H1 (cell line): ENCODE data around the gene ERCC6. TPM values are rescaled to one million over a fixed set of nuclear protein-coding genes. Genes with fewer than 3 reads are reported as not detected.

ENCODE experiments used
- CTCF ChIA-PET: fragments of 300-600 bp; sonication (Branson Sonifier 250); formaldehyde crosslinking; loops from one replicate; lab custom pipeline; 2021; ENCODE audit not compliant: partially characterized antibody; lab: Charles Lee
- POLR2A ChIA-PET: fragments of 300-600 bp; sonication (Branson Sonifier 250); formaldehyde crosslinking; loops from one replicate; lab custom pipeline; 2021; ENCODE audit warnings: inconsistent platforms; ENCODE audit not compliant: partially characterized antibody; lab: Charles Lee
- DNase-seq, 2 experiments: peaks; one replicate each; pipeline versions ENCODE4 v3.0.0 to v3.0.0-alpha.2; 2010 to 2022; ENCODE audit warnings: low spot score in 2 of 2, low read depth in 1 of 2, mixed read lengths in 1 of 2
- FAIRE-seq: peaks from 2 replicates; lab custom pipeline; 2011; peaks lifted over from hg19 to GRCh38; lab: Jason Lieb, UNC
- H2AFZ ChIP-seq: 2 replicates; pipeline ENCODE4 v1.8.1; 2012; ENCODE audit warnings: low read length, inconsistent platforms
- H2AK5ac ChIP-seq: 2 replicates; pipeline ENCODE4 v1.6.1; 2013; ENCODE audit warnings: low read depth, low read length
- H2BK120ac ChIP-seq: replicated peaks from 2 replicates; pipeline ENCODE3; 2013; ENCODE audit warnings: low read depth, low read length, inconsistent platforms
- H2BK12ac ChIP-seq: 2 replicates; pipeline ENCODE4 v1.6.1; 2013; ENCODE audit warnings: low read depth, low read length
- H2BK15ac ChIP-seq: 2 replicates; pipeline ENCODE4 v1.6.1; 2013; ENCODE audit warnings: low read length
- H2BK20ac ChIP-seq: 2 replicates; pipeline ENCODE4 v1.6.1; 2013; ENCODE audit warnings: low read length
- H2BK5ac ChIP-seq: 2 replicates; pipeline ENCODE4 v1.6.1; 2013; ENCODE audit warnings: low read depth, low read length
- H3K14ac ChIP-seq: 2 replicates; pipeline ENCODE4 v1.6.1; 2013; ENCODE audit warnings: inconsistent platforms; ENCODE audit not compliant: insufficient read length
- H3K18ac ChIP-seq: 2 replicates; pipeline ENCODE4 v1.6.1; 2013; ENCODE audit warnings: low read length; ENCODE audit errors: extremely low read depth
- H3K23ac ChIP-seq: 2 replicates; pipeline ENCODE4 v1.6.1; 2013; ENCODE audit warnings: inconsistent platforms; ENCODE audit not compliant: insufficient read length
- H3K23me2 ChIP-seq: 2 replicates; pipeline ENCODE4 v1.6.1; 2013; ENCODE audit warnings: low read depth, low read length
- H3K27ac ChIP-seq: 2 replicates; pipeline ENCODE4 v1.6.1; 2011; ENCODE audit warnings: low read depth, low read length, inconsistent platforms
- H3K27me3 ChIP-seq, 4 experiments: replicated peaks in 1 of 4; 1 replicate in 1 of 4; 2 replicates in 3 of 4; pipeline versions ENCODE4 v1.6.1 to v1.8.1; 2011 to 2013; ENCODE audit warnings: low read length in 3 of 4, mild to moderate bottlenecking in 3 of 4, inconsistent platforms in 2 of 4, mixed read lengths in 2 of 4, moderate library complexity in 1 of 4; ENCODE audit not compliant: control insufficient read depth in 3 of 4, insufficient read depth in 3 of 4; ENCODE audit errors: extremely low read depth in 1 of 4
- H3K36me3 ChIP-seq, 4 experiments: 2 replicates each; pipeline versions ENCODE4 v1.6.1 to v1.8.1; 2011 to 2013; ENCODE audit warnings: mild to moderate bottlenecking in 4 of 4, low read length in 3 of 4, moderate library complexity in 2 of 4, control low read depth in 1 of 4, inconsistent platforms in 1 of 4; ENCODE audit not compliant: insufficient read depth in 4 of 4, control insufficient read depth in 2 of 4
- H3K4ac ChIP-seq: replicated peaks from 2 replicates; pipeline ENCODE3; 2013; ENCODE audit warnings: low read length, low read depth, mixed read lengths, inconsistent platforms; ENCODE audit not compliant: insufficient read length
- H3K4me1 ChIP-seq, 4 experiments: replicated peaks in 1 of 4; 1 replicate in 1 of 4; 2 replicates in 3 of 4; pipeline versions ENCODE4 v1.6.1 to v1.8.1; 2011 to 2013; ENCODE audit warnings: low read length in 3 of 4, inconsistent platforms in 2 of 4, mixed read lengths in 1 of 4; ENCODE audit not compliant: insufficient read depth in 4 of 4, control insufficient read depth in 3 of 4
- H3K4me2 ChIP-seq, 2 experiments: 2 replicates each; pipeline versions ENCODE4 v1.6.1 to v1.8.1; 2011 to 2013; ENCODE audit warnings: low read depth in 2 of 2, low read length in 2 of 2, control low read depth in 1 of 2, inconsistent platforms in 1 of 2, mild to moderate bottlenecking in 1 of 2; ENCODE audit not compliant: insufficient read depth in 1 of 2
- H3K4me3 ChIP-seq, 4 experiments: fragments of 200-600, 300-600 bp in 1 of 4; sonication (generic), shearing (Covaris generic), sonication (Bioruptor Twin) in 1 of 4; 2 replicates each; pipeline versions ENCODE4 v1.5.1 to v1.8.1; 2011 to 2016; ENCODE audit warnings: low read length in 4 of 4, low read depth in 3 of 4, control low read depth in 2 of 4, inconsistent platforms in 2 of 4, mild to moderate bottlenecking in 2 of 4, mixed read lengths in 1 of 4, moderate library complexity in 1 of 4; ENCODE audit not compliant: insufficient read depth in 2 of 4; ENCODE audit errors: extremely low read depth in 1 of 4
- H3K56ac ChIP-seq: replicated peaks from 2 replicates; pipeline ENCODE3; 2013; ENCODE audit warnings: low read depth, mild to moderate bottlenecking, mixed read lengths, low read length, inconsistent platforms; ENCODE audit not compliant: insufficient read length
- H3K79me1 ChIP-seq: 2 replicates; pipeline ENCODE4 v1.6.1; 2013; ENCODE audit warnings: low read depth, low read length, control low read depth
- H3K79me2 ChIP-seq, 2 experiments: 2 replicates each; pipeline versions ENCODE4 v1.6.1 to v1.8.1; 2012 to 2013; ENCODE audit warnings: low read length in 2 of 2, mild to moderate bottlenecking in 2 of 2, inconsistent platforms in 1 of 2; ENCODE audit not compliant: insufficient read depth in 2 of 2, control insufficient read depth in 1 of 2
- H3K9ac ChIP-seq, 4 experiments: replicated peaks in 1 of 4; 1 replicate in 1 of 4; 2 replicates in 3 of 4; pipeline versions ENCODE4 v1.6.1 to v1.8.1; 2011 to 2013; ENCODE audit warnings: low read depth in 3 of 4, low read length in 3 of 4, control low read depth in 2 of 4, mild to moderate bottlenecking in 2 of 4, moderate library complexity in 2 of 4, inconsistent platforms in 1 of 4; ENCODE audit errors: extremely low read depth in 1 of 4
- H3K9me3 ChIP-seq, 2 experiments: 2 replicates each; pipeline versions ENCODE4 v1.6.1 to v1.8.1; 2012 to 2013; ENCODE audit warnings: mild to moderate bottlenecking in 2 of 2, moderate library complexity in 2 of 2, control low read depth in 1 of 2, inconsistent platforms in 1 of 2, low read depth in 1 of 2, low read length in 1 of 2, mixed read lengths in 1 of 2; ENCODE audit not compliant: insufficient read depth in 2 of 2
- H4K20me1 ChIP-seq, 2 experiments: replicated peaks in 1 of 2; 2 replicates each; pipeline versions ENCODE3 to v1.8.1; 2011 to 2013; ENCODE audit warnings: inconsistent platforms in 2 of 2, low read length in 2 of 2, mild to moderate bottlenecking in 1 of 2; ENCODE audit not compliant: insufficient read depth in 2 of 2, control insufficient read depth in 1 of 2
- H4K5ac ChIP-seq: 2 replicates; pipeline ENCODE4 v1.6.1; 2013; ENCODE audit warnings: low read length, low read depth, mixed read lengths, inconsistent platforms; ENCODE audit not compliant: insufficient read length
- H4K8ac ChIP-seq: 2 replicates; pipeline ENCODE4 v1.8.0; 2013; ENCODE audit warnings: mild to moderate bottlenecking, moderate library complexity, low read length, inconsistent platforms; ENCODE audit not compliant: insufficient read depth; ENCODE audit errors: extremely low read depth
- H4K91ac ChIP-seq: replicated peaks from 2 replicates; pipeline ENCODE3; 2013; ENCODE audit warnings: low read length, mixed read lengths, inconsistent platforms; ENCODE audit not compliant: insufficient read length
- ASH2L ChIP-seq: fragments of 200-600, 300-600 bp; sonication (generic); IDR thresholded peaks from one replicate; pipeline ENCODE4 v1.7.1; 2017; ENCODE audit warnings: low read length
- ATF2 ChIP-seq: IDR thresholded peaks from 2 replicates; pipeline ENCODE4 v1.6.1; 2012; ENCODE audit warnings: low read length, inconsistent platforms
- BACH1 ChIP-seq: IDR thresholded peaks from 2 replicates; pipeline ENCODE4 v1.6.1; 2012; ENCODE audit warnings: low read length, improper control_type of control experiment
- CHD2 ChIP-seq: IDR thresholded peaks from 2 replicates; pipeline ENCODE4 v1.6.1; 2012; ENCODE audit warnings: low read length, improper control_type of control experiment
- CREB1 ChIP-seq: IDR thresholded peaks from 2 replicates; pipeline ENCODE4 v1.6.1; 2012; ENCODE audit warnings: inconsistent platforms
- GABPA ChIP-seq: IDR thresholded peaks from 2 replicates; pipeline ENCODE4 v1.6.1; 2011; ENCODE audit warnings: mild to moderate bottlenecking, low read length, moderate library complexity, borderline replicate concordance; ENCODE audit not compliant: insufficient read depth
- JUND ChIP-seq: IDR thresholded peaks from 2 replicates; pipeline ENCODE4 v1.6.1; 2011; ENCODE audit warnings: mild to moderate bottlenecking, improper control_type of control experiment, low read length
- KDM1A ChIP-seq: fragments of 200-600, 300-600 bp; sonication (generic); IDR thresholded peaks from 2 replicates; pipeline ENCODE4 v1.7.1; 2016; ENCODE audit warnings: mild to moderate bottlenecking, low read length, borderline replicate concordance
- KDM5A ChIP-seq: fragments of 200-600 bp; IDR thresholded peaks from 2 replicates; pipeline ENCODE4 v1.7.1; 2012; ENCODE audit warnings: mild to moderate bottlenecking, low read length, inconsistent platforms, mixed read lengths
- MAX ChIP-seq: IDR thresholded peaks from 2 replicates; pipeline ENCODE4 v1.6.1; 2012; ENCODE audit warnings: inconsistent platforms
- POLR2A ChIP-seq, 2 experiments: IDR thresholded peaks; 1 replicate in 1 of 2; 2 replicates in 1 of 2; pipeline ENCODE4 v1.6.1; 2011; ENCODE audit warnings: low read depth in 2 of 2, low read length in 2 of 2, mild to moderate bottlenecking in 2 of 2; ENCODE audit errors: control extremely low read depth in 1 of 2
- POLR2AphosphoS5 ChIP-seq: IDR thresholded peaks from 2 replicates; pipeline ENCODE4 v1.6.1; 2011; ENCODE audit warnings: low read depth, low read length
- SUZ12 ChIP-seq: fragments of 200-600 bp; sonication (generic); IDR thresholded peaks from 2 replicates; pipeline ENCODE4 v1.6.1; 2012; ENCODE audit warnings: mild to moderate bottlenecking, inconsistent platforms, low read length, moderate library complexity, mixed read lengths
- WGBS, 2 experiments: shearing (Covaris generic) in 1 of 2; methylation state at CpG; one replicate each; pipeline versions ENCODE4 v1.1.6 to v1.1.7; 2013 to 2015; ENCODE audit warnings: low lambda C conversion rate in 2 of 2, mixed read lengths in 2 of 2, inconsistent platforms in 1 of 2, low coverage in 1 of 2, missing lambda C conversion rate in 1 of 2; ENCODE audit not compliant: insufficient replicate concordance in 2 of 2, insufficient coverage in 1 of 2, insufficient read length in 1 of 2; ENCODE audit errors: extremely low coverage in 1 of 2, missing lambda C conversion rate in 1 of 2; 5-methylcytosine and 5-hydroxymethylcytosine counted together
- polyA plus RNA-seq, 7 experiments: library from polyadenylated mRNA; depleted of rRNA in 3 of 7; stranded (reverse) in 5 of 7; unstranded in 2 of 7; fragments of >200 nt in 5 of 7; fragments of 200-250 nt in 2 of 7; gene quantifications; 1 replicate in 5 of 7; 2 replicates in 1 of 7; 4 replicates in 1 of 7; pipeline versions ENCODE4 v1.2.1 to v1.2.3, GENCODE V29; 2011 to 2013; ENCODE audit warnings: missing spikeins in 2 of 7, mixed read lengths in 2 of 7
- total RNA-seq: library from RNA; stranded (reverse); fragmentation: NEBNext Ultra II Directional; extraction: Animal tissue kit (Norgen Biotek cat#: 25700); gene quantifications from 2 replicates; pipeline ENCODE4 v1.2.1, GENCODE V29; 2021

ERCC6 gene
- total and polyA plus RNA-seq, 2 of the 8 experiments (the other 6 are each of a cell fraction or from before 2014, with no cell fraction given) = 4.1 to 11.9 TPM

- Histone ChIP-seq H3K27ac (no peak overlapping the region), H3K4me3 (no peak overlapping the region), H3K79me1 (no peaks in the 10 kb centered on the region), H3K27me3 (no peaks in the 10 kb centered on the region), H2AFZ (no peak overlapping the region), H3K79me2 (no peaks in the 10 kb centered on the region), H3K14ac (no peak overlapping the region), H3K4me2 (no peak overlapping the region), H2BK12ac (no peak overlapping the region), H3K9ac (no peak overlapping the region), H2BK5ac (no peak overlapping the region), H3K23ac (no peak overlapping the region), H4K91ac (no peak overlapping the region), H3K4me1 (no peaks in the 10 kb centered on the region; a peak in 1 of 7 replicates), H2BK15ac (no peak overlapping the region), H3K23me2 (no peaks in the 10 kb centered on the region), H2AK5ac (no peak overlapping the region), H3K56ac (no peak overlapping the region), H4K5ac (no peak overlapping the region), H3K36me3 (peaks cover 0 to 16% (median 5%) of the 10 kb centered on the region in 4 experiments; a peak in 5 of 8 replicates), H3K18ac (no peak overlapping the region), H2BK20ac (no peak overlapping the region), H4K20me1 (no peaks in the 10 kb centered on the region), H4K8ac (no peak overlapping the region), H3K9me3 (no peaks in the 10 kb centered on the region), H3K4ac (no peak overlapping the region), H2BK120ac (no peak overlapping the region)
- WGBS, 2 experiments = 56% methylated on average over 1 of the region's 1 CpG; no CpG with 5 or more reads in 1 of the 2 experiments
- FAIRE-seq (no peak), DNase-seq (no peak)
- ChIA-PET CTCF (interaction anchor here (0.7 to 6.0 kb wide), 4 partner anchors 13 to 640 kb away, joined by 3 to 45 read pairs (median 10); no protein-coding TSS in a partner anchor), POLR2A (no interaction called here)
- no peak for TF ChIP-seq KDM5A
- TF ChIP-seq CREB1 = no peak
- no peak for TF ChIP-seq MAX
- no peak for TF ChIP-seq POLR2AphosphoS5
- no peak for TF ChIP-seq GABPA
- no peak for TF ChIP-seq POLR2A (IDR thresholded peaks at IDR 0.05; ENCODE audit: control extremely low read depth in 1 of 2, low read depth in 2 of 2, low read length in 2 of 2)
- TF ChIP-seq CHD2 = no peak
- TF ChIP-seq ASH2L = no peak
- TF ChIP-seq SUZ12 = no peak
- no peak for TF ChIP-seq JUND
- no peak for TF ChIP-seq ATF2
- TF ChIP-seq BACH1 = no peak
- TF ChIP-seq KDM1A = no peak
Measured at GRCh38 chr10:49523301-49523700, 15.6 kb downstream of the ERCC6 start.
